OCI-LY7 (cell line): ENCODE results near the gene SMG9. TPM values are rescaled to one million over a fixed set of nuclear protein-coding genes. Genes with fewer than 3 reads are reported as not detected.

Source experiments
- BruUV-seq: library from RNA; stranded (reverse); fragments of 400-500 nt; replicated peaks from 2 replicates; lab custom pipeline; 2021; lab: Mats Ljungman, UMichigan
- CTCF ChIA-PET: fragments of 300-600 bp; sonication (Branson Sonifier 250); formaldehyde crosslinking; loops from one replicate; lab custom pipeline; 2022; ENCODE audit warnings: antibody characterized with exemption; ENCODE audit not compliant: unreplicated experiment; lab: Charles Lee
- POLR2A ChIA-PET: fragments of 300-600 bp; sonication (Branson Sonifier 250); formaldehyde crosslinking; loops from one replicate; lab custom pipeline; 2022; ENCODE audit warnings: antibody characterized with exemption; lab: Charles Lee
- DNase-seq: peaks from one replicate; pipeline ENCODE4 v3.0.0-alpha.2; 2015; ENCODE audit warnings: low spot score
- H2AFZ ChIP-seq: fragments of 200-600 bp; sonication (generic), shearing (Covaris generic); 2 replicates; pipeline ENCODE4 v1.6.1; 2014; ENCODE audit warnings: mild to moderate bottlenecking, antibody characterized with exemption, low read length, moderate library complexity
- H3K27ac ChIP-seq: fragments of 200-600 bp; sonication (generic); 2 replicates; pipeline ENCODE4 v1.5.1; 2014; ENCODE audit warnings: mixed run types, low read depth, mild to moderate bottlenecking, moderate library complexity, low read length, inconsistent platforms; ENCODE audit not compliant: poor library complexity, severe bottlenecking
- H3K36me3 ChIP-seq: fragments of 200-600 bp; sonication (generic); 2 replicates; pipeline ENCODE4 v1.6.1; 2014; ENCODE audit warnings: mild to moderate bottlenecking, antibody characterized with exemption, low read length, moderate library complexity, mixed read lengths; ENCODE audit not compliant: insufficient read depth
- H3K4me1 ChIP-seq: fragments of 200-600 bp; sonication (generic); 2 replicates; pipeline ENCODE4 v1.5.1; 2014; ENCODE audit warnings: mild to moderate bottlenecking, low read length; ENCODE audit not compliant: insufficient read depth, poor library complexity, severe bottlenecking
- H3K4me2 ChIP-seq: fragments of 200-600 bp; sonication (generic); 2 replicates; pipeline ENCODE4 v1.6.1; 2014; ENCODE audit warnings: mild to moderate bottlenecking, low read length
- H3K4me3 ChIP-seq: fragments of 200-600 bp; sonication (generic); 2 replicates; pipeline ENCODE4 v1.5.1; 2014; ENCODE audit warnings: mild to moderate bottlenecking, low read depth, low read length; ENCODE audit not compliant: poor library complexity, severe bottlenecking
- H3K79me2 ChIP-seq: fragments of 200-600 bp; sonication (generic); 2 replicates; pipeline ENCODE4 v1.6.1; 2016; ENCODE audit warnings: low read depth, mild to moderate bottlenecking, low read length, moderate library complexity, mixed read lengths; ENCODE audit not compliant: insufficient read depth
- H3K9me2 ChIP-seq: fragments of 200-600 bp; sonication (generic); 2 replicates; pipeline ENCODE4 v1.6.1; 2016; ENCODE audit warnings: mild to moderate bottlenecking, low read length, mixed read lengths; ENCODE audit not compliant: insufficient read depth
- H3K9me3 ChIP-seq: fragments of 200-600 bp; sonication (generic); 2 replicates; pipeline ENCODE4 v1.6.1; 2014; ENCODE audit warnings: mild to moderate bottlenecking, mixed run types, low read length, mixed read lengths
- H4K20me1 ChIP-seq: fragments of 200-600 bp; sonication (generic); 2 replicates; pipeline ENCODE4 v1.6.1; 2014; ENCODE audit warnings: mild to moderate bottlenecking, antibody characterized with exemption, low read length, moderate library complexity, mixed read lengths; ENCODE audit not compliant: insufficient read depth
- CTCF ChIP-seq: fragments of 200-600 bp; sonication (generic); conservative IDR thresholded peaks from 2 replicates; pipeline ENCODE4 v1.5.1; 2014; ENCODE audit warnings: mild to moderate bottlenecking, antibody characterized with exemption, low read length, moderate library complexity, mixed read lengths
- EZH2phosphoT487 ChIP-seq: fragments of 200-600 bp; sonication (generic); IDR thresholded peaks from 2 replicates; pipeline ENCODE4 v1.6.1; 2018; ENCODE audit warnings: low read depth, borderline replicate concordance, mild to moderate bottlenecking, mixed run types, antibody characterized with exemption, low read length, moderate library complexity, mixed read lengths
- intact Hi-C: fragments of 100-400 bp; cut with micrococcal nuclease; formaldehyde crosslinking; loops from one replicate; pipeline ENCODE4 v1.10.0; 2022; ENCODE audit not compliant: unreplicated experiment
- total RNA-seq, 2 experiments: library from RNA; depleted of rRNA in 1 of 2; stranded (reverse); fragments of >200 nt in 1 of 2; shearing (Covaris generic) in 1 of 2; gene quantifications; 2 replicates each; pipeline ENCODE4 v1.2.3, GENCODE V29; 2014 to 2022

SMG9 gene
- total RNA-seq, 2 experiments from 2014 or later: 65.6 to 75.5 TPM

- ChIA-PET CTCF (no interaction called here), POLR2A (no interaction called here)
- Histone ChIP-seq H3K9me3 (no peaks in the 10 kb centered on the region), H3K4me2 (no peak overlapping the region), H3K27ac (no peak overlapping the region), H4K20me1 (no peaks in the 10 kb centered on the region), H3K79me2 (no peaks in the 10 kb centered on the region), H3K9me2 (no peaks in the 10 kb centered on the region), H2AFZ (no peak overlapping the region), H3K4me1 (no peaks in the 10 kb centered on the region), H3K4me3 (no peak overlapping the region), H3K36me3 (no peaks in the 10 kb centered on the region)
- TF ChIP-seq EZH2phosphoT487 (no peak), CTCF (no peak)
- DNase-seq: no peak
- BruUV-seq: no TSS peak
- intact Hi-C loops: no loop called here
These were observed 64.3 kb downstream of the SMG9 start for GRCh38 chr19:43690444-43690843.

DNA sequence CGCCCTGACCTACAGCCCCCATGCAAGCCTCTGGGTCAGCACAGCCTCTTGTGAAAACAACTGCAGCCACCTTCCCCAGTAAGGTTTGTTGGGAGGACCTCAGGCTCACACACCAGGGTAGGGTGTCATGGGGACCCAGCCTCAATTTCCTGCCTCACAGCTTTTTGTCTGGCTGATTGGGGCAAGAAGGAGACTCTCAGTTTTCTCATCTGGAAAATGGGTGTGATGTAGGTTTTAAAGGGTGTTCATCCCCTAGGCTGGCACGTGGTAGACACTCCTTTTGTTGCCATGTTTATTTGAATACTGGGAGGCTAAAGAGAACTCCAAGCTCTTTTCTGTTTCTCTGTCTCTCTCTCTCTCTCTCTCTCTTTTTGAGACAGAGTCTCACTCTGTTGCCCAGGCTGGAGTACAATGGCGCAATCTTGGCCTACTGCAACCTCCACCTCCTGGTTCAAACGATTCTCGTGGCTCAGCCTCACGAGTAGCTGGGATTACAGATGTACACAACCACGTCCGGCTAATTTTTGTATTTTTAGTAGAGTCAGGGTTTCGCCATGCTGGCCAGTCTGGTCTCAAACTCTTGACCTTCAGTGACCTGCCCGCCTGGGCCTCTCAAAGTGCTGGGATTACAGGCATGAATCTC is 66.6 kb downstream of the SMG9 start:
- Histone ChIP-seq H3K9me2 (no peaks in the 10 kb centered on the region), H3K4me1 (no peaks in the 10 kb centered on the region), H3K4me2 (no peak overlapping the region), H2AFZ (no peak overlapping the region), H3K27ac (no peak overlapping the region), H4K20me1 (no peaks in the 10 kb centered on the region), H3K79me2 (no peaks in the 10 kb centered on the region), H3K9me3 (no peaks in the 10 kb centered on the region), H3K4me3 (no peak overlapping the region), H3K36me3 (no peaks in the 10 kb centered on the region)
- DNase-seq: no peak
- TF ChIP-seq CTCF (no peak), EZH2phosphoT487 (no peak)
- BruUV-seq: no TSS peak
- ChIA-PET POLR2A (interaction anchor here (0.6 kb wide), 1 partner anchor 11 kb away, joined by 3 read pairs; no protein-coding TSS in a partner anchor), CTCF (no interaction called here)
- intact Hi-C loops: no loop called here

DNA sequence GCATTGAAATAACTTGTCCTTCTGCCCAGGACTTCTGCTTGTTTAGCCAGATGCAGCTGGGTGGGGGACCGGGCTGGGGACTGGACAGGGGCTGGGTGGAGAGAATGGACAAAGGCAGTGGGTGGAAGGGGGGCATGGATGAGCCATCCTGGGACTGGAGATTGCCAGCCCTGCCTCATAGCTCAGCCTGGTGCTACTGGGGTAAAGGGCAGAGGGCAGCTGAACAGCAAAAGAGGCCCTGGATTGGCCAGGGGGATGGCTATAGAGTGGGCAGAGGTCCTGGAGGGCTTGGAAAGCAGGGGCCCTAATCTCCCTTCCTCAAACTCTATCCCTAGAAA is 67.1 kb downstream of the SMG9 start:
- POLR2A ChIA-PET: interaction anchor here (0.6 kb wide), 1 partner anchor 10 kb away, joined by 3 read pairs; no protein-coding TSS in a partner anchor

More for the DNA sequence above, 67.1 kb downstream of the SMG9 start:
- no TSS peak for BruUV-seq
- H4K20me1 ChIP-seq: no peaks in the 10 kb centered on the region
- no peak overlapping the region for H2AFZ ChIP-seq
- H3K4me2 ChIP-seq: no peak overlapping the region
- H3K79me2 ChIP-seq: no peaks in the 10 kb centered on the region
- H3K27ac ChIP-seq: no peak overlapping the region
- H3K9me3 ChIP-seq: no peaks in the 10 kb centered on the region
- no peak for DNase-seq
- CTCF ChIA-PET: no interaction called here
- H3K4me1 ChIP-seq: no peaks in the 10 kb centered on the region
- H3K9me2 ChIP-seq: no peaks in the 10 kb centered on the region
- no peaks in the 10 kb centered on the region for H3K36me3 ChIP-seq
- no peak overlapping the region for H3K4me3 ChIP-seq
- TF ChIP-seq EZH2phosphoT487 (no peak), CTCF (no peak)
- intact Hi-C loops: no loop called here
